ENCODE data around the gene ARHGAP1.

DNA sequence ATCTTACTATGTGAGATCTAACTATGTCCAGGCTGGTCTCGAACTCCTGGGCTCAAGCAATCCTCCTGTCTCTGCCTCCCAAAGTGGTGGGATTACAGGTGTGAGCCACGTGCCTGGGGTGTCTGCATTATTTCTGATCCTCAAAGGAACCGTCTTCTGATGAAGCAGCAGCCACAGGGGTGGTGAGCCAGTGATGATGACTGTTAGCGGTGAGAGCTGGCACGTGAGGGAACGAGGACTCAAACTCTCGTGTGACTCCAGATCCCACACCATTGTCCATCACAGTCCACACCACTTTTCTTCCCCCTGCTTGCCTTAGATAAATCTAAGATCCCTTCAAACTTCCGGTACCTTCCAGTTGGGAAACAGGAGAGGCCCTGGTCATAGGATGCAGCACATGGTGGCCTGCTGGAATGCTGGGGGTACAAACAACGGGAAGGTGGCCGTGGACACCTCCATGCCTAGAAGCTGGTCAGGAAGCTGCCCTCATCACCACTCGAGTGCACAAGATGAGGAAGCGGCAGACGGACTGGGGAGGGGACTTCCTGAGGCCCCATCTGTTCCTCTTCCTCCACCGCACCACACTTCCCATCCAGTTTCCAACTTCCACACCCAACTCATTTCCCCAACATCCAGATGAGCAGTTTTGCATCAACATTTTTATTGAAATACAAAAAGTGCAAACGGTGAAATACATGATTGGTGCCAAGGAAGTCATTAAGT lies 23.8 kb downstream of the ARHGAP1 start:
- TF ChIP-seq HDAC6 (IDR thresholded peaks at IDR 0.05; ENCODE audit: low read depth, low read length) (no peak), FOXK2 (conservative IDR thresholded peaks at IDR 0.05 in 1 of 2, IDR thresholded peaks at IDR 0.05 in 1 of 2; ENCODE audit: low read depth in 2 of 2) (no peak), SP2 (IDR thresholded peaks at IDR 0.05; ENCODE audit: extremely low read depth, low read depth, low read length, poor library complexity, severe bottlenecking) (no peak), SRSF1 (IDR thresholded peaks at IDR 0.05; ENCODE audit: low read depth, low read length) (no peak), CEBPB (tag; IDR thresholded peaks at IDR 0.05) (no peak), CTCF (IDR thresholded peaks at IDR 0.05 in 2 of 3, conservative IDR thresholded peaks at IDR 0.05 in 1 of 3; ENCODE audit: insufficient read depth in 2 of 3, low read depth in 1 of 3, low read length in 3 of 3) (no peak), REST (IDR thresholded peaks at IDR 0.05; ENCODE audit: borderline replicate concordance) (no peak), REST (CRISPR knock-in tag; IDR thresholded peaks at IDR 0.05; ENCODE audit: low read depth) (no peak), ZNF695 (CRISPR knock-in tag; IDR thresholded peaks at IDR 0.05) (no peak), SMC3 (conservative IDR thresholded peaks at IDR 0.05; ENCODE audit: insufficient read depth, low read depth, low read length) (no peak), EP300 (IDR thresholded peaks at IDR 0.05; ENCODE audit: low read length) (no peak), SREBF2 (CRISPR knock-in tag; IDR thresholded peaks at IDR 0.05) (no peak), GABPB2 (CRISPR knock-in tag; conservative IDR thresholded peaks at IDR 0.05) (no peak)
- TF ChIP-seq, protein P1, sequence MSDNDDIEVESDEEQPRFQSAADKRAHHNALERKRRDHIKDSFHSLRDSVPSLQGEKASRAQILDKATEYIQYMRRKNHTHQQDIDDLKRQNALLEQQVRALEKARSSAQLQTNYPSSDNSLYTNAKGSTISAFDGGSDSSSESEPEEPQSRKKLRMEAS (CRISPR knock-in tag; IDR thresholded peaks at IDR 0.05), result no peak
